MM.1S (cell line): Measurements from ENCODE around the gene ZSCAN5C.

ENCODE experiments used
- CTCF ChIP-seq: fragments of 300-600 bp; sonication (generic); IDR thresholded peaks from 2 replicates; pipeline ENCODE4 v1.5.1; 2016; ENCODE audit warnings: antibody characterized with exemption, low read length, mixed read lengths
- EZH2phosphoT487 ChIP-seq: fragments of 300-600 bp; sonication (generic); IDR thresholded peaks from 2 replicates; pipeline ENCODE4 v1.6.1; 2018; ENCODE audit warnings: antibody characterized with exemption, low read length

- no peak for TF ChIP-seq CTCF
- no peak for TF ChIP-seq EZH2phosphoT487
Measured at GRCh38 chr19:56209091-56209490, 7.0 kb downstream of the ZSCAN5C start.
